Nephron progenitor cell (in vitro differentiated cells): Measurements from ENCODE around the gene KICS2.

Source experiments
- DNase-seq: peaks from one replicate; pipeline ENCODE4 v3.0.0; 2021
- H3K27ac Mint-ChIP-seq: 2 replicates; pipeline ENCODE4 v1.8.0; 2021; ENCODE audit warnings: mild to moderate bottlenecking, moderate library complexity, mixed read lengths
- H3K27me3 Mint-ChIP-seq: 2 replicates; pipeline ENCODE4 v1.8.0; 2021; ENCODE audit warnings: mild to moderate bottlenecking, low read depth, mixed read lengths; ENCODE audit not compliant: poor library complexity
- H3K36me3 Mint-ChIP-seq: 2 replicates; pipeline ENCODE4 v1.8.0; 2021; ENCODE audit warnings: low read depth, mixed read lengths
- H3K4me1 Mint-ChIP-seq: 2 replicates; pipeline ENCODE4 v1.8.0; 2021; ENCODE audit warnings: mixed read lengths
- H3K4me3 Mint-ChIP-seq: 2 replicates; pipeline ENCODE4 v1.8.0; 2021; ENCODE audit warnings: mild to moderate bottlenecking, moderate library complexity, mixed read lengths
- H3K9me3 Mint-ChIP-seq: 2 replicates; pipeline ENCODE4 v1.8.0; 2021; ENCODE audit warnings: mild to moderate bottlenecking, moderate library complexity, mixed read lengths
- TF ChIP-seq, protein P1 (sequence below): fragments of 200-600 bp; sonication (generic); IDR thresholded peaks from 2 replicates; pipeline ENCODE4 v1.5.0; 2021; ENCODE audit warnings: antibody characterized with exemption

KICS2 gene

DNA sequence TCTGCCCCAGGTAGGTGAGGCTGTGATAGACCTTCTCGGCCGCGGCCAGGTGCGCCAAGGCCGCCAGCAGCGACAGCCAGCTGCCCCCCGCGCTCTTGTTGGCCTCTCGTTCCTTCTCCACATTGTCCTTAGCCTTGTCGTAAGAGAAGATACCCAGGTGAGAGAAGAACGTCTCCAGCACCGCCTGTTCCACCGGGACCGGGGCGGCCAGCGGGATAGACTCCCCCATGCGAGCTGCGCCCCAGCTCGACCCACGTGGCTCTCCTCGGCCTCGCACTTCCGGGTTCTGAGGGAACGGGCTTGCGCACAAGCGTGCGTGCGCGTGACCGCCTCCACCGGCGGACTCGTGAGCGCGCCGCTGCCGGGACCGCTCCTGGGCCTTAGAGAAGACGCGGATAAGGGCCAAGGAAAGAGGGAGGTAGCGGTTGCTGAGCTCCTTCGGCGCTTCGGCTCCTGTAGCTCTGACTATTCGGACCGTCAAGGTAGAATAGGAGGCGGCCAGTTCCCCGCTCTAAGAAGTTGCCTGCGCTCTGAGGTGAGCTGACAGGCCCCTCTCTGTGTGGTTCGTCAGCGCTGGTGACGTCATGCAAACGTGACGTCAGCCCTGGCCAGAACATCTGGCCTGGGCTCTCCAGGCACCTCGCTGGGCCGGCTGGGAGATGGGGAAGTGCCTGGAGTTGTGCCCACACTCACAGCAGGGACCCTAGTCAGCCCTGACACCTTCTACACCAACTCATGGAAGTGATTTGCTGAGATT, at the start of gene KICS2:
Gene KICS2, minus strand, starts transcription at position 288 of the 757 bp plus-strand sequence. Its CDS starts 59 bp downstream, at position 229.
- DNase-seq, result peak; percentile 87
- no peaks in the 10 kb centered on the region for H3K36me3 Mint-ChIP-seq
- H3K27ac Mint-ChIP-seq, result peak within 1 kb of the TSS; percentile 52
- H3K27me3 Mint-ChIP-seq, result peaks cover 17% of the 10 kb centered on the region
- H3K4me3 Mint-ChIP-seq, result peak within 1 kb of the TSS; percentile 91
- H3K9me3 Mint-ChIP-seq, result peaks cover 3% of the 10 kb centered on the region
- TF ChIP-seq, protein P1, sequence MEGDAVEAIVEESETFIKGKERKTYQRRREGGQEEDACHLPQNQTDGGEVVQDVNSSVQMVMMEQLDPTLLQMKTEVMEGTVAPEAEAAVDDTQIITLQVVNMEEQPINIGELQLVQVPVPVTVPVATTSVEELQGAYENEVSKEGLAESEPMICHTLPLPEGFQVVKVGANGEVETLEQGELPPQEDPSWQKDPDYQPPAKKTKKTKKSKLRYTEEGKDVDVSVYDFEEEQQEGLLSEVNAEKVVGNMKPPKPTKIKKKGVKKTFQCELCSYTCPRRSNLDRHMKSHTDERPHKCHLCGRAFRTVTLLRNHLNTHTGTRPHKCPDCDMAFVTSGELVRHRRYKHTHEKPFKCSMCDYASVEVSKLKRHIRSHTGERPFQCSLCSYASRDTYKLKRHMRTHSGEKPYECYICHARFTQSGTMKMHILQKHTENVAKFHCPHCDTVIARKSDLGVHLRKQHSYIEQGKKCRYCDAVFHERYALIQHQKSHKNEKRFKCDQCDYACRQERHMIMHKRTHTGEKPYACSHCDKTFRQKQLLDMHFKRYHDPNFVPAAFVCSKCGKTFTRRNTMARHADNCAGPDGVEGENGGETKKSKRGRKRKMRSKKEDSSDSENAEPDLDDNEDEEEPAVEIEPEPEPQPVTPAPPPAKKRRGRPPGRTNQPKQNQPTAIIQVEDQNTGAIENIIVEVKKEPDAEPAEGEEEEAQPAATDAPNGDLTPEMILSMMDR, result no peak
- peaks cover 26% of the 10 kb centered on the region for H3K4me1 Mint-ChIP-seq

DNA sequence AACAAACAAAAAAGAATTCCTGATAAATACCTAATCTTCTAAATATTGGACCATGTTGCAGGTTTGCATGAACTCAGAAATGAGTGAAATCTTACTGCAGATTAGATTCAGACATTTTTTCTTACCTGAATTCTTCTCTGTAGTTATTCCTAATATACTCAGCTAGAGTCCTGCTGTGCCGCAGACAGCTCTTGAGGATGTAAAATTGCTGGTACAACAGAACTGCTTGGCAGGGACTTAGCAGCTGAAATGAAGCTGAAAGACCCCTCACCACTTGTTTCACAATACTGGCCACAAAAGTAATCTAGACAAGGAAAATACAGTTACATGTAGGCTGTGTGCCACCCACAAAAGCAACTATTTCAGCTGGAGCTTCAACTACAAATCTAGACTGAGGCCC, 48.3 kb upstream of the KICS2 start:
- no peaks in the 10 kb centered on the region for H3K27me3 Mint-ChIP-seq
- no peak overlapping the region for H3K4me3 Mint-ChIP-seq
- H3K4me1 Mint-ChIP-seq, result no peaks in the 10 kb centered on the region
- no peaks in the 10 kb centered on the region for H3K36me3 Mint-ChIP-seq
- no peak overlapping the region for H3K27ac Mint-ChIP-seq
- TF ChIP-seq, protein P1, result no peak
- DNase-seq, result no peak
- H3K9me3 Mint-ChIP-seq, result no peaks in the 10 kb centered on the region

DNA sequence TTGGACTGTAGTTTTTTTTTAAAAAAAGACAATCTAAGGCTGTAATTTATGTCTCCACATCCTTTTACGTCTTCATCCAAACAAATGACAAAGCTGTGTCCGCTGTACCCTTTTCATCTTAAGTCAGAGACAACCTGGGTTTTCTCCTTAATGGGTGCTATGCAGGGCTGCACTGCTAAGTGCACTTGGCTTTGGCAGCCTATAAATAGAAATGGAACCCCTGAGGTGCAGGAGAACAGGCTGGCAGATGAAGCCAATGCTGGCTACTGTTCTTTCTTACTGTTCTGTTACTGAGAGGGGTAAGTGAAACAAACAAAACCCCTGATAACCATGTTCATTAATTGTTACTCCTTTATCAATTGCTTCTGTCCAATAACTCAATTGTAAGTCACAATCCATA, 47.1 kb upstream of the KICS2 start:
- TF ChIP-seq, protein P1, result no peak
- H3K27ac Mint-ChIP-seq, result no peak overlapping the region
- no peaks in the 10 kb centered on the region for H3K36me3 Mint-ChIP-seq
- no peak overlapping the region for H3K4me3 Mint-ChIP-seq
- H3K4me1 Mint-ChIP-seq, result no peaks in the 10 kb centered on the region
- no peak for DNase-seq
- H3K27me3 Mint-ChIP-seq, result no peaks in the 10 kb centered on the region
- no peaks in the 10 kb centered on the region for H3K9me3 Mint-ChIP-seq

DNA sequence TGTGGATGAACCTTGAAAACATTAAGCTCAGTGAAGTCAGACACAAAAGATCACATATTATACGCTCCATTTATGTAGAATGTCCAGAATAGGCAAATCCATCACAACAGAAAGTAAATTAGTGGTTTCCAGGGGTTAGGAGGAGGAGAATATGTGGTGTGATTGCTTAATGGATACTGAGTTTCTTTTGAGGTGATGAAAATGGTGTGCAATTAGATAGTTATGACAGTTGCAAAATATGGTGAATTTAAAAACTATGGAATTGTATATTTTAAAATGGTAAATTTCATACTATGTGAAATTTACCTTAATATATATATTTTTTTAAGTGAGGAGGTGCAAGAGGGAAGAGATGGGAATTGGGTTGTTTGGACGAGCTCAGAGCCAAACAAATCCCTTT, 46.3 kb upstream of the KICS2 start:
- Mint-ChIP-seq H3K36me3 (no peaks in the 10 kb centered on the region), H3K9me3 (no peaks in the 10 kb centered on the region), H3K27ac (no peak overlapping the region), H3K4me3 (no peak overlapping the region), H3K27me3 (no peaks in the 10 kb centered on the region), H3K4me1 (no peaks in the 10 kb centered on the region)
- TF ChIP-seq, protein P1, result no peak
- no peak for DNase-seq

DNA sequence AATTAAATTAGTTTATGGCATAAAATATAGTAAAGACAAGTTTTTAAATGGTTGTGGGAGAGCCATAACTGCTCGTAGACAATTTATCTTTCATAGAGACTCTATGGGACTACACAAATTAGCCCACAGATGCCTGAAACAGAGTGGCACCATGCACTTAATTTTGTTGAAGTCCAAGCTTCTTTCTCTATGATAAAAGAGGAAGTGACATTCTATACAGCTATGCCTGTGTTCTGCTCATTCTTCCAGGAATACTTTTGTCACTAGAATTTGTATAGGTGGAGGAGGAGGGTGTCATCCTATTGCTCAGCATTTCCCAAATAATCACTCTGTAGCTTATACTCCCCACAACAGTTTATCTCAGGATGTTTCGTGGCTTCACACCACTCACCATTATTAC, 43.7 kb upstream of the KICS2 start:
- Mint-ChIP-seq H3K36me3 (no peaks in the 10 kb centered on the region), H3K4me1 (no peaks in the 10 kb centered on the region), H3K27me3 (no peaks in the 10 kb centered on the region), H3K4me3 (no peak overlapping the region), H3K9me3 (no peaks in the 10 kb centered on the region), H3K27ac (no peak overlapping the region)
- TF ChIP-seq, protein P1, result no peak
- DNase-seq, result no peak

DNA sequence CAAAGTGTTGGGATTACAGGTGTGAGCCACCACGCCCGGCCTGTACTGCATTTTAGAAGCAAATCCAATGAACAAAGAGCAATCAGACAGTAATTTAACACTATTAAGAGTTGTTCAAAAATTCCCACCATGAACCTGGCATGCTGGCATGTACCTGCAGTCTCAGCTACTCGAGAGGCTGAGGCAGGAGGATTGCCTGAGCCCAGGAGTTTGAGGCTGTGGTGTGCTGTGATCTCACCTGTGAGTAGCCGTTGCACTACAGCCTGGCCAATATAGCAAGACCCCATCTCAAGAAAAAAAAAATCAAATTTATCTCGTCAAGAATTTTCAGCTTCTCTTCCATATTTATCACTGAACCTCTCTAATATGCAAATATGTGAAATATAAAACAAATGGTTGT, 39.7 kb upstream of the KICS2 start:
- TF ChIP-seq, protein P1, result no peak
- H3K27me3 Mint-ChIP-seq, result no peaks in the 10 kb centered on the region
- no peaks in the 10 kb centered on the region for H3K36me3 Mint-ChIP-seq
- no peaks in the 10 kb centered on the region for H3K4me1 Mint-ChIP-seq
- no peak overlapping the region for H3K27ac Mint-ChIP-seq
- H3K4me3 Mint-ChIP-seq, result no peak overlapping the region
- no peak for DNase-seq
- H3K9me3 Mint-ChIP-seq, result no peaks in the 10 kb centered on the region
